Fibroblast of skin of right biceps (primary cell): ENCODE measurements around the gene UPK3A.
A peak's percentile ranks its signal among the peaks of the same experiment; 100 is the strongest.
"Not testable (repeated sequence)": the region's sequence is repeated elsewhere in the genome, so short reads cannot be mapped to it uniquely, and the experiment has no call there.

Experiments used
- DNase-seq: peaks from one replicate; pipeline ENCODE4 v3.0.0-alpha.2; 2013

Gene UPK3A

DNA sequence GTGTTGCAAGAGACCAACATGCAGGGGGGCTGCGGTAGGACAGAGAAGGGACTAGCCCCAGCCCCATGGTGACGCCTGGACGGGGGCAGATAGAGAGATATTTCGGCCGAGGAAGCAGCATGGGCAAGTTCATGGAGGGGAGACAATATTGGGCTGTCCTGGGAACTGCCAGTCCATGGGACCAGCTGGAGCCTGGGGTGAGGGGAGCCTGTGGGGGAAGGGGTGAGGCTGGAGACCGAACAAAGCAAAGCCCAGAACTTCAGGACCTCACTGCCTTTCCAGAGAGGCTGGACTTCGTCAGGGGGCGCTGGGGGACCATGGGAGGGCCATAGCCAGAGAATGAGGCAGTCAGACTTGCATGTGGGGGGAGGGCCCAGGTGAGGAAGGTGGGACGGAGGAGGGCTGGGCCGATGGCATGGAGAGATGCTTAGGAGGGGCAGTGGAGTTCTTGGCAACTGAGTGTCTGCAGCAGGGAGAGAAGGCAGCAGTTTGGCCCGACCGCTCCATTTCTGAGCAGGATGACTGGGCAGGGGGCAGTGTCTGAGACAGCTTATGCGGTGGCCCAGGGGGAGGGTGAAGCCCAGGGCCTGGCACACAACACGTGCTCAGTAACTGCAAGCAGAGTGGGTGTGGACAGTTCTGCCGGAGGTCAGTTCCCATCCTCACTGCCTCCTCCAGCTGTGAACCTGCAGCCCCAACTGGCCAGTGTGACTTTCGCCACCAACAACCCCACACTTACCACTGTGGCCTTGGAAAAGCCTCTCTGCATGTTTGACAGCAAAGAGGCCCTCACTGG, 712 bp downstream of the UPK3A start:
- DNase-seq: no peak

DNA sequence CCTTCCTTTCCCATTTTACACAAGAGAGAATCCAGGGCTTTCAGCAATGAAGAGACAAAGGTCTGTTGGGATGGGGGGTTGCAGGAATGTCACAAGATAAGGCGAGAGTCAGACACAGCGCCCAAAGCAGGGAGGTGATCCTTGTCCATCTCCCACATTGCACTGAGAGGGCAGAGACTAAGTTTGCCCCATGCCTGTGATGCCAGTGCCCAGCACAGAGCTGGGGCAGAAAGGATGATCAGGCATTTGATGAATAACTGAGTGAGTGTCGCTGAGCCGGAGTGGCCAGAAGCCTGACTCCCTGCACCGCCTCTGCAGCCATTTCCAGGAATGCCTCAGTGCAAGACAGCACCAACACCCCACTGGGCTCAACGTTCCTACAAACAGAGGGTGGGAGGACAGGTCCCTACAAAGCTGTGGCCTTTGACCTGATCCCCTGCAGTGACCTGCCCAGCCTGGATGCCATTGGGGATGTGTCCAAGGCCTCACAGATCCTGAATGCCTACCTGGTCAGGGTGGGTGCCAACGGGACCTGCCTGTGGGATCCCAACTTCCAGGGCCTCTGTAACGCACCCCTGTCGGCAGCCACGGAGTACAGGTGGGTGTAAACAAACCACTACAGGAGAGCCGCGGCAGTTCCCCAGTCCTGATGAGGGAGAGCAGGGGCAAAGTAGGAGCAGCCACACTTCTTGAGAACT, 2.3 kb downstream of the UPK3A start:
- no peak for DNase-seq

DNA sequence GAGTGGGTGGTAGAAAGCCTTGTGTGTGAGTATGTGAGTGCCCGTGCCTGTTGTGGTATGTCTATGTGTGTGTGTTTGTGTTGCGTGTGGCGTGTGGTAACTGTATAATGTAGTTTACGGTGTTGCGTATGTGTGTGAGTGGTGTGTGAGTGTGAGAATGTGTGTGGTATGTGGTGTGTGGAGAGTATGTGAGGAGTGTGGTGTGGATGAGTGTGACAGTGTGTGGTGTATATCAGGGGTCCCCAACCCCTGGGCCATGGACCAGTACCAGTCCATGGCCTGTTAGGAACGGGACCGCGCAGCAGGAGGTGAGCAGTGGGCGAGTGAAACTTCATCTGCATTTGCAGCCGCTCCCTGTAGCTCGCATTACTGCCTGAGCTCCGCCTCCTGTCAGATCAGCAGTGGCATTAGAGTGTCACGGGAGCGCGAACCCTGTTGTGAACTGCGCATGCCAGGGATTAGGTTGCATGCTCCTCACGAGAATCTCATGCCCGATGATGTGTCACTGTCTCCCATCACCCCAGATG, 5.7 kb downstream of the UPK3A start:
- peak; percentile 86 for DNase-seq

DNA sequence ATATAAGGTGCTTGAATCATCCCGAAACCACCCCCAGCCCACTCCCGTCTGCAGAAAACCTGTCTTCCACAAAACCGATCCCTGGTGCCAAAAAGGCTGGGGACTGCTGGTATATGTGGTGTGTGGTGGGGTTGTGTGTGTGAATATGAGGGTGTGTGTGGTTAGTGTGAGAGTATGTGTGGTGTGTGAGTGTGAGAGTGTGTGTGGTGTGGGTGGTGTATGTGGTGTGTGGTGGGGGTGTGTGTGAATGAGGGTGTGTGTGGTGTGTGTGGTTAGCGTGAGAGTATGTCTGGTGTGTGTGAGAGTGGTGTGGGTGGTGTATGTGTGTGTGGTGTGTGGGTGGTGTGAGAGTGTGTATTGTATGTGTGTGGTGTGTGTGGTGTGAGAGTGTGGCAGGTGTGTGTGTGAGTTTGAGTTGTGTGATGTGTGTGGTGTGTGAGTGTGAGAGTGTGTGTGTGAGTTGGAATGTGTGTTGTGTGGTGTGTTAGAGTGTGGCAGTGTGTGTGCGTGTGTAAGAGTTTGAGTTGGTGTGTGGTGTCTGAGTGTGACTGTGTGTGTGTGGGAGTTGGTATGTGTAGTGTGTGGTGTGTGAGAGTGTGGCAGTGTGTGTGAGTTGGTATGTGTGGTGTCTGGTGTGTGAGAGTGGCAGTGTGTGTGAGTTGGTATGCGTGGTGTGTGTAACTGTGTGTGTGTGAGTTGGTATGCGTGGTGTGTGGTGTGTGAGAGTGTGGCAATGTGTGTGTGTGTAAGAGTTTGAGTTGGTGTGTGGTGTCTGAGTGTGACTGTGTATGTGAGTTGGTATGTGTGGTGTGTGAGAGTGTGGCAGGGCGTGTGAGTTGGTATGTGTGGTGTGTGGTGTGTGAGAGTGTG, 6.5 kb downstream of the UPK3A start:
- no peak for DNase-seq

DNA sequence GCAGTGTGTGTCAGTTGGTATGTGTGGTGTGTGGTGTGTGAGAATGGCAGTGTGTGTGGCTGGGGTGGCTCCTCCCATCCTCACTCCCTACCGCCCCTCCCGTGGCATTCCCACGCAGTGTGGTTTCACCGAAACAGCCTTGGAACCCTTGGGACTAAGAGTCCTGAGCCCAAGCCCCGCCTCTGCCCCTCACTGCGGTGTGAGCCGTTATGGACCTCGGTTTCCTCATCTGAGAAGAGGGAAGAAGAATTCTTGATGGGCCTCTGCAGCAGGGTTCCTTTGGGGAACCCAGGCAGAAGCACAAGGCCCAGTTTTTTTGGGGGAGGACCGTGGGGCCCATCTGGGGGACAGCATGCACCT, 7.2 kb downstream of the UPK3A start:
- DNase-seq: no peak

- DNase-seq: no peak
These were observed 8.1 kb downstream of the UPK3A start for GRCh38 chr22:45292731-45293442.

GRCh38 chr22:45294030-45294429, 9.3 kb downstream of the UPK3A start:
- no peak for DNase-seq

DNA sequence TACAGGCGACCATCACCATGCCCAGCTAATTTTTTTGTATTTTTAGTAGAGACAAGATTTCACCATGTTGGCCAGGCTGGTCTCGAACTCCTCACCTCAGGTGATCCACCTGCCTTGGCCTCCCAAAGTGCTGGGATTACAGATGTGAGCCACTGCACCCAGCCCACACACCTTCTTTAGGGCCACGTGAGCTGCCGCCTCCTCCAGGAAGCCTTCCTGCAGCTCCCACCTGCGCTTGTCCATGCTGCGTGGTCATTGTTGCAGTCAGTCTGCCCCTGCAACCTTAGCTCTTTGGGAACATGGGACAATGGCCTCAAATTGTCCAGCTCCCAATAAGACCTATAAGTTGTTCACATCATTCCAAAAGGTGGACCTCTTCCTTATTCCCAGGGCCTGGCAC, 10.3 kb downstream of the UPK3A start:
- not testable (repeated sequence) for DNase-seq

DNA sequence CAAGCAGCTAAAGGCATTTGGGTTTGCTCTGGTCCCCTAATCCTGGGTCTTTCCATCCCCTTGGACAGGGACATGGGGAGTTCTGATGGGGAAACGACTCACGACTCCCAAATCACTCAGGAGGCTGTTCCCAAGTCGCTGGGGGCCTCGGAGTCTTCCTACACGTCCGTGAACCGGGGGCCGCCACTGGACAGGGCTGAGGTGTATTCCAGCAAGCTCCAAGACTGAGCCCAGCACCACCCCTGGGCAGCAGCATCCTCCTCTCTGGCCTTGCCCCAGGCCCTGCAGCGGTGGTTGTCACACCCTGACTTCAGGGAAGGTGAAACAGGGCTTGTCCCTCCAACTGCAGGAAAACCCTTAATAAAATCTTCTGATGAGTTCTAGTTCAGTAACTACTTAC, 10.7 kb downstream of the UPK3A start:
- DNase-seq: no peak

DNA sequence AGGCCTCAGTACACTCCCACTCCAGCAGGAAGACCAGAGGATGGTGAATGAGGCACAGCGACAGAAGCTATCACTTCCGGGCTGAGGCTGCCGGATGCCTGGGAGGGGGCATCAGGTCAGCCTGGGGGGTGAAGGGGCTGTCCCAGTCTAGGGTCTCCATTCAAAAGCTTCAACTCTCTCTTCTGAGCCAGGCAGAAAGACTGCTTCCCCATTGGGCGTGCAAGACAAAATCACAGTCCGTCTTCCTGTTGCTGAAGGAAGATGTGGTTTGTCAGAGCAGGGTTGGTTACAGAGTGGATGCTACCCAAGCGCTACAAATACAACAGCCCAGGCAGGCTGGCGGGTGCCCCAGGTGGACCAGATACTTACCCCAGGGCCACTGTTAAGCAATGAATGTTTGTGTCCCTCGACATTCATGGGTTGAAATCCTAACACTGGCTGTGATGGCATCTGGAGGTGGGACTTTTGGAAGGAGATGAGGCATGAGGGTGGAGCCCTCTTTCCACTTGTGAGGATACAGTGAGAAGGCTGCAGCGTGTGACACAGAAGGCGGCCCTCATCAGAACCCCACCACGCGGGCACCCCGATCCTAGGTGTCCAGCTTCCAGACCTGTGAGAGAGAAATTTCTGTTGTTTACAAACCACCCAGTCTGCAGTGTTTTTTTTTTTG, 12.0 kb downstream of the UPK3A start:
- DNase-seq: no peak

DNA sequence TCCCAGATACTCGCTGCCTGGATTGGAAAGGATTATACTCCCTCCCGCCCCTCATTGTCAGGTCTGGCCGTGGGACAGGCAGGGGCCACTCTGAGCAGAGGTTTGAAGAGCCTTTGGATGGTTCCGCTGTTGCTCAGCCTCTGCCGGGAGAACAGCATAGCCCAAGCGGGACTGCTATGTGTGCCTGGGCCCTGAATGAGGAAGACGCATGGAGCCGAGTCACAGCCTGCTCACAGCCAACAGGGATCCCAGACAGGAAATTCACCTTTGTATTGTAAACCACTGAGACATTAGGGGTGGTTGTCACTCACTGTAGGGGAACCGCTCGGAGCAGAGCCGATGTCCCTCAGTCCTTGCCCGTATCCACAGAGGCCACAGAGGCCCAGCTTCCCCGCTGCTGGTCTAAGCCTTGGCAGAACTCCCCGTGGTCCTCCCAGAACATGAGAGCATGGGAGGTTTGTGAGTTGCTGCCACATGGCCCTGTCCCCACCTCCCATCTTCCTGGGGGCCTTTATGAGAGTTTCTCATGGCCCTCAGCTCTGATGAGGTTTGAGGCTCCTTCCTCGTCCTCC, 14.3 kb downstream of the UPK3A start:
- DNase-seq: peak; percentile 14

DNA sequence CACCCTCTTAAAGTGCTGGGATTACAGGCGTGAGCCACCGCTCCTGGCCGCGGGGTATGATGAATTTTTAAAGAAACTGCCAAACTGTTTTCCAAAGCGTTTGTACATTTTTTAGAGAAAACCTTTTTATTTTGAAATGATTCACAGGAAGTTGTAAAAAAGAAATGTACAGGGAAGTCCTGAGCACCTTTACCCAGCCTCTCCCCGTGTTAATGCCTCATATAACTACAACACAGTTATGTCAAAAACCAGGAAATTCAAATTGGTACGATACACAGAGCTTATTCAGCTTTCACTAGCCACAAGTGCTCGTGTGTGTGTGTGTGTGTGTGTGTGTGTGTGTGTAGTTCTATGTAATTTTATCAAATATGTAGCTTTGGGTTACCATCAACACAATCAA, 18.0 kb downstream of the UPK3A start:
- DNase-seq: no peak

DNA sequence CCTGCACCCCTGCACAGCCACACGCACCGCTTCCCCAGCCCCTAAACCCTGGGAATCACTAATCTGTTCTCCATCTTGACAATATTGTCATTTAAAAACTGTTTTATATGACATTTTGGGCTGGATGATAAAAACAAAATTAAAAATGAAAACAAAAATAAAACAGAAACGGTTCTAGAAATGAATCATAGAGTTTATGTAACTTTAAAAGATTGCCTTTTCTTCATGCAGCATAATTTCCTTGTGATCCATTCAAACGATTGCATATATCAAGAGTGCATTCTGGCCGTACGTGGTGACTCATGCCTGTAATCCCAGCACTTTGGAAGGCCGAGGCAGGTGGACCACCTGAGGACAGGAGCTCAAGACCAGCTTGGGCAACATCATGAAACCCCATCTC, 18.4 kb downstream of the UPK3A start:
- DNase-seq: no peak

GRCh38 chr22:45304971-45305370, 20.2 kb downstream of the UPK3A start:
- peak; percentile 23 for DNase-seq

DNA sequence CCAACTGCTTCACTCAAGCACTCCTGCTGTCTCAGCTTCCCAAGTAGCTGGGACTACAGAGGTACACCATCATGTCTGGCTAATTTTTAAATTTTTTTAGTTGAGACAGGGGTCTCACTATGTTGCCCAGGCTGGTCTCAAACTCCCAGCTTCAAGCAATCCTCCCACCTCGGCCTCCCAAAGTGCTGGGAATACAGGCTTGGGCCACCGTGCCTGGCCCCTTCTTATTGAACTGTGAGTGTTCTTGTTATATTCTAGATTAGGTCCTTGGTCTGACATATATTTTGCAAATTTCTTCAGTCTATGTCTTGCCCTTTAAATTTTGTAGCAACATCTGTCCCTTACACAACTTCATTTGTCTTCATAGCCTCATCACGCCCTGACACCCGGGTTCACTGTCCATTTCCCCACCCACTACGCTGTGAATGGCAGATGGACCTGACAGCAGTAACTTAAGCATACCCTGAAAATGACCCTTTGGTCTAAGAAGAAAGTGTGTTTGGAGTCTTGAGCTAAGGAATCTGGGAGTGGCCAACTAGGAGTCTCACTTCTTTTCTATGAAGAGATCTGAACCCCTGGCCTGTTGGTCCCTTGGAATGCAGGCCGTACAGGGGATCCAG, 20.8 kb downstream of the UPK3A start:
- DNase-seq: no peak

GRCh38 chr22:45306139-45306538, 21.4 kb downstream of the UPK3A start:
- no peak for DNase-seq

DNA sequence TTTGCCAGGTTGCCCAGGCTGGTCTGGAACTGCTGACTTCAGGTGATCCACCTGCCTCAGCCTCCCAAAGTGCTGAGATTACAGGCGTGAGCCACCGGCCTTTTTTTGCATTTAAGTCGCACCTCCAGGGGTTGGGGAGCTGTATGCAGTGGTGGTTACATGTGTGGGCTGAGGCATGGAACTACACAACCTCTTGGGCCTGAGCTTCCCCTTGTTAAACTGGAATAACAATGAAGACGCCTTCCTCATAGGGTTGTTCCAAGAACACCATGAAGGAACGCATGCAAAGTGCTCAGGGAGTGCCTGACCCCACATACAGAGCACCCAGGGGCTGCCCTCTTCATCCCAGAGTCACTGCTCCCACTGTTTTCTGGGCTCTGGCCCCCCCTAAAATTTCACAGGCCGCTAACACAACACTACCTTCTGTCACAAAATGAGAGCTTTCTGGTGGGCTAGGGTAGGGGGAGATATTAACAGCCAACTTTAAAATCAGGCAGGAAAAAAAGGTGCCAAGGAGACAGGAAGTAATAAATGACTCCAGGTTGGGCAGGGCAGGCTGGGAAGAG, 23.7 kb downstream of the UPK3A start:
- no peak for DNase-seq

GRCh38 chr22:45308957-45309421, 24.2 kb downstream of the UPK3A start:
- no peak for DNase-seq

DNA sequence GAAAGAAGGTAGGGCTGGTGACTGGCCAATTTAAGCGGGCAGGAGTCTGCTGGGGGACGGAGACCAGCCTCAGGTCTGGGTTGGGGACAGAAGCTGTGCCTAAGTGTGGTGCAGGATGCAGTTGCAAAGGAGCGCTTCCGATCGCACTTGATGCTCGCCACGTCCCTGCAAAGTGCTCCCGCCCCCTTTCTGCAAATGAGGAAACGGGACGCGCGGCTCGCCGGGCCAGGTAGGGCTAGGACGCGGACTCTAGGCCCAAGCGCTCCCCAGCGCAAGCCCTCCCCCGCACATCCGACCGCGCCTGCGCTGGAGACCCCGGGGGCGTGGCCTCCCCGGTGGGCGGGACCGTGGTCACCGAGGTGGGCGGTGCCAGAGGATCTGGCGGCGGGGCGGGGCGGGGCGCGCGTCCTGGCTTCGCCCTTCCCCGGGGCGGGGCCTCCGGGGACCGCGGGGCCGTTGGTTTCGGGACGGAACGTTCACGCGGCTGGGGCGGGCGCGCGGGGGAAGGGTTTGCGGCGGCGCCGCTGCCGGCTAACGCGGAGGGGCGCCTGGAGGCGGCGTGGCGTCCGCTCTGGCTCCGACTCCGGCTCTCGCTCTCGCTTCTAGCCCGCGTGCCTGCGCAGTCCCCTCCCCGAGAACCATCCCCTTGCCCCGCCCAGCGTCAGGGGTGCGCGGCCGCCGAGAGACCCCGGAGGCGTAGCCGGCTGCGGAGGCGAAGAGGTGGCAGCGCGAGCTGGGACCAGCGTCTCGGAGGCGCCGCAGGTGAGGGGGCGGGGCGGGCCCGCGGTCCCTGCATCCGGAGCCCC, 24.9 kb downstream of the UPK3A start, which contains the start of gene FAM118A:
Gene FAM118A (plus strand): TSS at position 513 of the 806 bp plus-strand sequence. CDS start 12,446 bp downstream, outside the sequence.
- DNase-seq: peak; percentile 92
